Retinal pigment epithelial cell (primary cell): Measurements from ENCODE around the gene RPL36.
A peak's percentile ranks its signal among the peaks of the same experiment; 100 is the strongest.

Experiments
- DNase-seq: peaks from one replicate; pipeline ENCODE4 v3.0.0-alpha.2; 2010; ENCODE audit warnings: low read depth
- H3K4me3 ChIP-seq: 2 replicates; pipeline ENCODE4 v1.5.1; 2011; ENCODE audit warnings: mild to moderate bottlenecking, low read length, control low read depth, moderate library complexity
- CTCF ChIP-seq: conservative IDR thresholded peaks from 2 replicates; pipeline ENCODE4 v1.5.1; 2011; ENCODE audit warnings: low read depth, low read length, control low read depth, inconsistent platforms

The RPL36 gene

DNA sequence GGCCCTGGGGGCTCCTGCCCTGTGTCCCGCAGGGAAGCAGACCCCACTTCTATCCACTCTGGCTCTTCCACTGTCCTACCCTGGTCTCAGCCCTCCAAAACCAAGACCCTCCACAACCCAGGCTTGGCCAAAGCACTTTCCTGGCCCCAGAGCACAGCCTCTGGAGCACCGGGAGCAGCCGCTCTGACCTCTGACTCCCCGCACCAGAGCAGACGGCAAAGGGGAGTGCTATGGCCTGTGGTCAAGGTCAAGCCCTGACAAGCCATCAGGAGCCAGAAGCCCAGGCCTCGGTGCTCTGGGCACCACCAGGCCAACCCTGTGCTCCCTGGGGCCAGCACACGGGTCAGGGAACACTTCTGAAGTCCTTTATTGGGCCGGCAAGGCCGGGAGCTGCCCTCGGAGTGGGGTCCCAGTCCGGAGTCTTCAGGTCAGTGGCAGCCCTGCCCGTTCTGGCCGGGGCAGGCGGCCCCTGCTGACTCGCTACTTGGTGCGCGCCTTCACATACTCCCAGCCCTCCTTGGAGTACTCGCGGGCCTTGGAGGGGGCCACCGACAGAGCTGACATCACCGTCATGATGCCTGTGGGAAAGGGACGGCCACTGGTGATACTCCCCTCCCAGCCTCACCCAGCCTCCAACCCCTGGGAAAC lies 11.9 kb upstream of the RPL36 start:
- no peak overlapping the region for H3K4me3 ChIP-seq
- TF ChIP-seq CTCF: no peak
- no peak for DNase-seq

DNA sequence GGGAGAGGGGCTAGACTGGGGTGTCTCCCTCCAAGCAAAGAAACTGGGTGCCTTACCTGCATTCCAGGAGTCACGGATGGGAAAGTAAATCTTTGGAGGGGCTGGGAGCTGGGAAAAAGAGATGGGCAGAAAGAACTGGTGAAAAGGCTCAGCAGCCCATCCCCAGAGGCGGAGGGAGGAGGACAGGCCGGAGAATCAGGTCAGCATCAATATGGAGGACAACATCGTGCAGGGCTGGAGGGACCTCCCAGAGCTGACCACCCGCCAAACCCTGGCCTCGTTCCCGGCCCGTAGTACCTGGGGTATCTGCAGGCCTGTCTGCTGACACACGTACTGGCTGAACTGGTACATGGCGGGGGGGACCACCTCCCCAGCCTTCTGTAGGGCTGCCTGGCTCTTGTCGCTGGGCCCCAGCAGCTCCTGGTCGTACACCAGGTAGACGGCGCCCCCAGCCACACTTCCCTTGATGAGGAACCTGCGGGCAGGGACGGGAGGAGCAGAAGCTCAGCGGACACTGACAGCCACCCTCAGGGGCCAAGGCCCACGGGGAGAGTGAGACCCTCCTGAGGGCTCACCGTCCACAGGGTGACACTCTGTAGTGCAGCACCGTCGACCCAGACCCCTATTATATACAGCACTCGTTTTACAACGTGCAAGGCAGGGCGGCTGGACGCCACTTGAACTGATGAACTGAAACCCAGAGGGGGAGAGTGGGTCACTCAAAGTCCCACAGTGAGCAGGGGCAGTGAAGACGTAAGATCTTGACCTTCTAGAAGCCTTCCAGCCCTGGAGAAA lies 10.6 kb upstream of the RPL36 start:
- no peak for DNase-seq
- TF ChIP-seq CTCF: no peak
- peak overlapping the region; percentile 97 for H3K4me3 ChIP-seq

- DNase-seq: no peak
- H3K4me3 ChIP-seq: peak overlapping the region; percentile 97
- TF ChIP-seq CTCF: no peak
These were observed 10.0 kb upstream of the RPL36 start for GRCh38 chr19:5680084-5680436.

- no peak for TF ChIP-seq CTCF
- DNase-seq: peak; percentile 93
These were observed 9.4 kb upstream of the RPL36 start, which contains the start of the genes HSD11B1L and MICOS13 for GRCh38 chr19:5680437-5681368. HSD11B1L (plus strand) TSS chr19:5681027; CDS start chr19:5684833, 3,806 bp downstream. MICOS13 (minus strand) TSS chr19:5680516; CDS start chr19:5680486, 30 bp downstream.

GRCh38 chr19:5681391-5682106 lies 8.5 kb upstream of the RPL36 start:
- peak overlapping the region; percentile 97 for H3K4me3 ChIP-seq
- no peak for DNase-seq
- TF ChIP-seq CTCF: no peak

More at GRCh38 chr19:5680437-5681368, 9.4 kb upstream of the RPL36 start, which contains the start of the genes HSD11B1L and MICOS13:
- peak within 1 kb of the TSS; percentile 97 for H3K4me3 ChIP-seq

- no peak for DNase-seq
- TF ChIP-seq CTCF: no peak
- no peak overlapping the region for H3K4me3 ChIP-seq
These were observed 8.0 kb upstream of the RPL36 start for GRCh38 chr19:5682107-5682482.
